ENCODE results near the gene SCGB2A2. TPM values are rescaled to one million over a fixed set of nuclear protein-coding genes. Genes with fewer than 3 reads are reported as not detected.

Gene SCGB2A2
- polyA plus RNA-seq, 4 donors = not detected

DNA sequence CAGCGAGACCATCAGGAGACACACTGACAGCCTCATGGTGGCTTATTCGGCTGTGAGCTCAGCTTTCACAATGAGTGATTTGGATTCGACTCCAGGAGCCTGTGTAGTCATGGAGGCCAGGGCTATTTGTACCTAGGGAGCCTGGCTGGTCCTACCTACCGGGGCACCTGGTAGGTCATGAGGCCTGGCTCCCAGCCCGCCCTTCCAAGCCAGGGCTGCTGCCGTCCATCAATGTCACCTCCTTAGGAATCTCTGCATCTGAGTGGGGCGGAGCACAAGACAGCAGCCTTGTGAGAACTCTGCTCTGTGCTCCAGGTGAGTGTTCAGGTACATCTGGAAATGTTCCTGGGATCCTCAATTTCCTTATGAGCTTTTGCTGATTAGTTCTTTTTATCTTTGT lies 29.0 kb downstream of the SCGB2A2 start, which contains the start of gene SCGB1D4:
SCGB1D4 (minus strand) TSS at position 101 of the 400 bp plus-strand sequence; CDS start at position 36, 65 bp downstream.
- no peak for DNase-seq (ENCODE audit: low read depth in 4 of 4, low spot score in 3 of 4)

DNA sequence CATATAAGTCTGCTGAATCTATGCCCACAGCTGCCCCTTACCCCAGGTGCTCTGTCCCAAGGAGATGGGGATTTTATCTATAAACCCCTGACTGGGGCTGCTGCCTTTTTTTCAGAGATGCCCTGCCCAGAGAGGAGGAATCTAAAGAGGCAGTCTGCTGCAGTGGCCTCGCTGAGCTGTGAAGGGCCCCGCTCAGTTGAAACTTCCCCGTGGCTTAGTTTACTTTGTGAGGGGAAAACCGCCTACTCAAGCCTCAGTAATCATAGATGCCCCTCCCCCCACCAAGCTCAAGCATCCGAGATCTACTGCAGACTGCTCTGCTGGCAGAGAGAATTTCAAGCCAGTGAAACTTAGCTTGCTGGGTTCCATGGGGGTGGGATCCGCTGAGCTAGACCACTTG lies 36.3 kb downstream of the SCGB2A2 start:
- no peak for DNase-seq (ENCODE audit: low read depth in 4 of 4, low spot score in 3 of 4)

DNA sequence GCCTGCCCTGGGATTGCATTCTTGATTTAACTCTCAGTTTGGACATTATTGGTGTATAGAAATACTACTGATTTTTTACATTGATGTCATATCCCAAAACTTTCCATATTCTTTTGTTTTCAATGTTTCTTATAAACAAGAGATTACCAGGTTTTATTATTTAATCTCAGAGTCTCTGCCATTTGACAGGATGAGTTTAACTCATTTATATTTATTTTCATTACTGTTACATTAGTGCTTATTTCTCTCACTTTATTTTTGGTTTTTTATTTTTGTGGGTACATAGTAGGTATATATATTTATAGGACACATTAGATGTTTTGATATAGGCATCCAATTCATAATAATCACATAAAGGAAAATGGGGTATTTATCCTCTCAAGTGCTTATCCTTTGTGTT lies 38.0 kb downstream of the SCGB2A2 start:
- DNase-seq (ENCODE audit: low read depth in 4 of 4, low spot score in 3 of 4) = no peak

DNA sequence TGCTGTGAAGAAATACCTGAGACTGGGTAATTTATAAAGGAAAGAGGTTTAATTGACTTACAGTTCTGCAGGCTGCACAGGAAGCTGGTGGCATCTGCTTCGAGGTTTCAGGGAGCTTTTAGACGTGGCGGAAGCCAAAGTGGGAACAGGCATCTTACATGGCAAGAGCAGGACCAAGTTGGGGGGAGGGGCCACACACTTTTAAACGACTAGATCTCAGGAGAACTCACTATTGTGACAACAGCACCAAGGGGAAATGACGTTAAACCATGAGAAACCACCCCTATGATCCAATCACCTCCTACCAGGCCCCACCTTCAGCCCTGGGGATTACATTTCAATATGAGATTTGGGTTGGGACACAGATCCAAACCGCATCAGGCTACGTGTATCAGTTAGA lies 40.0 kb downstream of the SCGB2A2 start:
- no peak for DNase-seq (ENCODE audit: low read depth in 4 of 4, low spot score in 3 of 4)

DNA sequence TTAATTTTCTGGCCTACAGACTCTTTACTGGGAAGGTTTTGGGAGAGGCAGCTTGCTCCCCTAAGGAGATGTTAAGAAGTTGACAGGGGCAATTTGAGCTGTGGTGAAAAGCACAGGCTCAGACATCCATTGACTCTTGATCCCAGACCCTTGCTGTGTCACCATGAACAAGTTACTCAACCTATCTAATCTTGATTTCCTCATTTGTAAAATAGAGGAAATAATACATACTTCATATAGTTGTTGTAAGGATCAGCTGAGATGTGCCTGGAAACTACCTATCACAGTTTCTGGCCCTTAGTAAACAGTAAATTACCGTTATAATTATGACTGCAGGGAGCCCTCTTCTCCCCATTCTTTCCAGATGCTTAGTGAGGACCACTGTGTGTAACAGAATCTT lies 45.5 kb downstream of the SCGB2A2 start:
- DNase-seq (ENCODE audit: low read depth in 4 of 4, low spot score in 3 of 4) = no peak

DNA sequence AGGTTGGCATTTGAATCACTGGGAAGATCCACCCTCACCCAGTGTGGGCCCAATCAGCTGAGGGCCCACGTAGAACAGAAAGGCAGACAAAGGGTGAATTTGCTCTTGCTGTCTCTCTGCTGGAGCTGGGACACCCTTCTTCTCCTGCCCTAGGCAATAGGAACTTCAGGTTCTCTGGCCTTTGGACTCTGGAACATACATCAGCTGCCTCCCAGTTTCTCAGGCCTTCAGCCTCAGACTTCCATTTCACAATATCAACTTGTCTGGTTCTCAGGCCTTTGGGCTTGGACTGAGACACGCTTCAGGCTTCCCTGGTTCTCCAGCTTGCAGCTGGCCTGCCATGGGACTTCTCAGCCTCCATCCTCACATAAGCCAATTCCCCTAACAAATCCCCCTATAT lies 52.6 kb downstream of the SCGB2A2 start:
- no peak for DNase-seq (ENCODE audit: low read depth in 4 of 4, low spot score in 3 of 4)

Other genes with a start within 250 kb of the SCGB2A2 start
- 10 to 100 TPM; 30.7 to 43.0 (median 35.2) TPM for gene INCENP, start 146.1 kb upstream of the SCGB2A2 start, polyA plus RNA-seq (ENCODE audit: insufficient read length in 4 of 4)
- gene SCGB1D1, start 79.9 kb upstream of the SCGB2A2 start, polyA plus RNA-seq (ENCODE audit: insufficient read length in 4 of 4) = not detected
- gene SCGB2A1, start 61.5 kb upstream of the SCGB2A2 start, polyA plus RNA-seq (ENCODE audit: insufficient read length in 4 of 4) = under 1 TPM; 0.35 to 0.66 (median 0.53) TPM
- gene SCGB1D2, start 27.9 kb upstream of the SCGB2A2 start, polyA plus RNA-seq (ENCODE audit: insufficient read length in 4 of 4) = 1 to 10 TPM in 3 of 4 donors, under 1 TPM in 1; 0.57 to 2.6 (median 1.5) TPM
- gene SCGB1D4, start 28.9 kb downstream of the SCGB2A2 start, polyA plus RNA-seq (ENCODE audit: insufficient read length in 4 of 4) = not detected
- gene ASRGL1, start 67.3 kb downstream of the SCGB2A2 start, polyA plus RNA-seq (ENCODE audit: insufficient read length in 4 of 4) = 10 to 100 TPM in 3 of 4 donors, 1 to 10 TPM in 1; 5.2 to 63.3 (median 52.2) TPM
- not detected for gene SCGB1A1, start 148.9 kb downstream of the SCGB2A2 start, polyA plus RNA-seq (ENCODE audit: insufficient read length in 4 of 4)

Measured in left renal pelvis (tissue), 4 donors.